Measurements from ENCODE around the gene GARIN6.

DNA sequence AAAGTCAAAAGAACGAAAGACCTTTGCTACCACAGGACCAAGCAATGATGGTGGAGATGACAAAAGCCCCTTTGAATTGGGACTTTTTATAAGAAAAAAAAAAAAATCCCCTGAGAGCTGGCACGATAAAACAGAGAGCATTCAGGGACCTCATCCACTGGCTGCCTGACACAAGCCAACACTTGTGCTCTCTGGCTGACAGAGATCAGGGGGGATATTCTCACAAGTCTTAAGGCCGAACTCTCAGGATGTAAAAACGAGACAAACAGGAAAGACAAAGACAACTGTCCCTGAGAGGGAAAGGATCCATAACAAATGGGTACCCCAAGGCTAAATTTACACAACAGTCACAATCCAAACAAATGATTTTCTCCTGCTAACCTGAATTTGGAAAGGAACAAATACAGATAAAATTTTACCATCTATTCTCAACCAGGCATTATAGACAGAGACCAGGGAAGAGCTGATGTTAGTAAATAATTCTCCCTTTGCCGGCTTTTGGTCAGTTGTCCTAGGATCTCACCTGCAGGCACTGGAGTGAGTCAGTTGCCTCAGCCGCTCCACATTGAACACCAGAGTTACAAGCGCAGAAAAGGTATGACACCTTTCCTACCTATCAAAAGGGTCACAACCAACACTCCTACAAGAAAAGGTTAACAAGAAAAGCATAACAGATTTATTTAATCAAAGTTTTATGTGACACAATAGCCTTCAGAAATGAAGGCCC, 37.9 kb upstream of the GARIN6 start:
- TF ChIP-seq, protein P1, sequence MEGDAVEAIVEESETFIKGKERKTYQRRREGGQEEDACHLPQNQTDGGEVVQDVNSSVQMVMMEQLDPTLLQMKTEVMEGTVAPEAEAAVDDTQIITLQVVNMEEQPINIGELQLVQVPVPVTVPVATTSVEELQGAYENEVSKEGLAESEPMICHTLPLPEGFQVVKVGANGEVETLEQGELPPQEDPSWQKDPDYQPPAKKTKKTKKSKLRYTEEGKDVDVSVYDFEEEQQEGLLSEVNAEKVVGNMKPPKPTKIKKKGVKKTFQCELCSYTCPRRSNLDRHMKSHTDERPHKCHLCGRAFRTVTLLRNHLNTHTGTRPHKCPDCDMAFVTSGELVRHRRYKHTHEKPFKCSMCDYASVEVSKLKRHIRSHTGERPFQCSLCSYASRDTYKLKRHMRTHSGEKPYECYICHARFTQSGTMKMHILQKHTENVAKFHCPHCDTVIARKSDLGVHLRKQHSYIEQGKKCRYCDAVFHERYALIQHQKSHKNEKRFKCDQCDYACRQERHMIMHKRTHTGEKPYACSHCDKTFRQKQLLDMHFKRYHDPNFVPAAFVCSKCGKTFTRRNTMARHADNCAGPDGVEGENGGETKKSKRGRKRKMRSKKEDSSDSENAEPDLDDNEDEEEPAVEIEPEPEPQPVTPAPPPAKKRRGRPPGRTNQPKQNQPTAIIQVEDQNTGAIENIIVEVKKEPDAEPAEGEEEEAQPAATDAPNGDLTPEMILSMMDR (IDR thresholded peaks at IDR 0.05; ENCODE audit: insufficient read depth, low read length) = no peak
- TF ChIP-seq POLR2AphosphoS5 (IDR thresholded peaks at IDR 0.05; ENCODE audit: low read depth) = no peak

All from HL-60 (cell line).